ENCODE measurements around the gene C10orf71. TPM values are rescaled to one million over a fixed set of nuclear protein-coding genes. Genes with fewer than 3 reads are reported as not detected.

The C10orf71 gene
- total and polyA plus RNA-seq, 2 of the 8 experiments (the other 6 are each of a cell fraction or from before 2014, with no cell fraction given): not detected

GRCh38 chr10:49295297-49295696, 3.7 kb upstream of the C10orf71 start:
- H3K27me3 ChIP-seq (replicated peaks in 1 of 4; ENCODE audit: control insufficient read depth in 3 of 4, extremely low read depth in 1 of 4, insufficient read depth in 3 of 4, low read length in 3 of 4): no peaks in the 10 kb centered on the region
- no peak overlapping the region for H2AK5ac ChIP-seq (ENCODE audit: low read depth, low read length)
- no peak overlapping the region for H3K4ac ChIP-seq (replicated peaks; ENCODE audit: insufficient read length, low read depth, low read length)
- no peak overlapping the region for H3K23ac ChIP-seq (ENCODE audit: insufficient read length)
- no peak overlapping the region for H3K14ac ChIP-seq (ENCODE audit: insufficient read length)
- no peak overlapping the region for H3K4me2 ChIP-seq (ENCODE audit: insufficient read depth in 1 of 2, low read depth in 2 of 2, low read length in 2 of 2)
- no peak overlapping the region for H3K9ac ChIP-seq (replicated peaks in 1 of 4; ENCODE audit: extremely low read depth in 1 of 4, low read depth in 3 of 4, low read length in 3 of 4)
- no peak overlapping the region for H2AFZ ChIP-seq (ENCODE audit: low read length)
- no peak overlapping the region for H3K56ac ChIP-seq (replicated peaks; ENCODE audit: insufficient read length, low read depth, low read length)
- H2BK15ac ChIP-seq (ENCODE audit: low read length): no peak overlapping the region
- DNase-seq (ENCODE audit: low read depth in 1 of 2, low spot score in 2 of 2) (no peak), FAIRE-seq (no peak)
- H4K91ac ChIP-seq (replicated peaks; ENCODE audit: insufficient read length, low read length): no peak overlapping the region
- no peak overlapping the region for H2BK12ac ChIP-seq (ENCODE audit: low read depth, low read length)
- no peaks in the 10 kb centered on the region for H4K20me1 ChIP-seq (replicated peaks in 1 of 2; ENCODE audit: control insufficient read depth in 1 of 2, insufficient read depth in 2 of 2, low read length in 2 of 2)
- no peak overlapping the region for H2BK120ac ChIP-seq (replicated peaks; ENCODE audit: low read depth, low read length)
- H3K79me1 ChIP-seq (ENCODE audit: low read depth, low read length): no peaks in the 10 kb centered on the region
- no peak overlapping the region for H2BK5ac ChIP-seq (ENCODE audit: low read depth, low read length)
- H2BK20ac ChIP-seq (ENCODE audit: low read length): no peak overlapping the region
- H3K23me2 ChIP-seq (ENCODE audit: low read depth, low read length): no peaks in the 10 kb centered on the region
- H3K36me3 ChIP-seq (ENCODE audit: control insufficient read depth in 2 of 4, insufficient read depth in 4 of 4, low read length in 3 of 4): no peaks in the 10 kb centered on the region
- POLR2A ChIA-PET (ENCODE audit: partially characterized antibody): no interaction called here
- H3K27ac ChIP-seq (ENCODE audit: low read depth, low read length): no peak overlapping the region
- H3K4me3 ChIP-seq (ENCODE audit: extremely low read depth in 1 of 4, insufficient read depth in 2 of 4, low read depth in 3 of 4, low read length in 4 of 4): no peak overlapping the region
- H3K4me1 ChIP-seq (replicated peaks in 1 of 4; ENCODE audit: control insufficient read depth in 3 of 4, insufficient read depth in 4 of 4, low read length in 3 of 4): peaks cover 0 to 13% (median 5%) of the 10 kb centered on the region in 4 experiments; a peak in 5 of 7 replicates
- WGBS, 2 experiments (ENCODE audit: extremely low coverage in 1 of 2, insufficient coverage in 1 of 2, insufficient read length in 1 of 2, insufficient replicate concordance in 2 of 2, low coverage in 1 of 2, low lambda C conversion rate in 2 of 2, missing lambda C conversion rate in 1 of 2): 85% methylated on average over 3 of the region's 3 CpGs; no CpG with 5 or more reads in 1 of the 2 experiments
- no peaks in the 10 kb centered on the region for H3K9me3 ChIP-seq (ENCODE audit: insufficient read depth in 2 of 2, low read depth in 1 of 2, low read length in 1 of 2)
- CTCF ChIA-PET (ENCODE audit: partially characterized antibody): interaction anchor here (0.6 to 2.6 kb wide), 8 partner anchors 10 to 523 kb away, joined by 3 to 19 read pairs (median 3); no protein-coding TSS in a partner anchor
- H3K79me2 ChIP-seq (ENCODE audit: control insufficient read depth in 1 of 2, insufficient read depth in 2 of 2, low read length in 2 of 2): no peaks in the 10 kb centered on the region
- no peak overlapping the region for H3K18ac ChIP-seq (ENCODE audit: extremely low read depth, low read length)
- no peak overlapping the region for H4K5ac ChIP-seq (ENCODE audit: insufficient read length, low read depth, low read length)
- no peak overlapping the region; the same call in 1 of the 2 replicates for H4K8ac ChIP-seq (ENCODE audit: extremely low read depth, insufficient read depth, low read length)
- TF ChIP-seq SP4 (IDR thresholded peaks at IDR 0.05; ENCODE audit: low read length) (no peak), RAD21 (IDR thresholded peaks at IDR 0.05 in 1 of 2, conservative IDR thresholded peaks at IDR 0.05 in 1 of 2; ENCODE audit: low read depth in 2 of 2, low read length in 2 of 2) (no peak), TCF12 (IDR thresholded peaks at IDR 0.05; ENCODE audit: low read depth, low read length) (no peak), POU5F1 (IDR thresholded peaks at IDR 0.05; ENCODE audit: low read depth, low read length) (no peak), USF2 (IDR thresholded peaks at IDR 0.05; ENCODE audit: low read length) (no peak), BCL11A (IDR thresholded peaks at IDR 0.05; ENCODE audit: low read depth in 2 of 2, low read length in 2 of 2) (no peak), TBP (IDR thresholded peaks at IDR 0.05; ENCODE audit: low read depth, low read length) (no peak), HDAC2 (IDR thresholded peaks at IDR 0.05; ENCODE audit: borderline replicate concordance in 1 of 2, low read depth in 2 of 2, low read length in 2 of 2) (no peak), FOSL1 (IDR thresholded peaks at IDR 0.05; ENCODE audit: insufficient read depth, low read depth, low read length) (no peak), SIN3A (conservative IDR thresholded peaks at IDR 0.05 in 1 of 2, IDR thresholded peaks at IDR 0.05 in 1 of 2; ENCODE audit: low read depth in 1 of 2, low read length in 2 of 2) (no peak), ZNF274 (IDR thresholded peaks at IDR 0.05; ENCODE audit: borderline replicate concordance, extremely low read depth, low read length) (no peak), SUZ12 (IDR thresholded peaks at IDR 0.05; ENCODE audit: low read length) (no peak), KDM1A (IDR thresholded peaks at IDR 0.05; ENCODE audit: borderline replicate concordance, low read length) (no peak)
